ENCODE measurements around the gene HPSE2. TPM values are rescaled to one million over a fixed set of nuclear protein-coding genes. Genes with fewer than 3 reads are reported as not detected.
A peak's percentile ranks its signal among the peaks of the same experiment; 100 is the strongest.

The HPSE2 gene
- total RNA-seq, 1 experiment from 2014 or later: 0.20 TPM

- H2BK15ac ChIP-seq (ENCODE audit: low read depth, low read length): no peak overlapping the region
- no peaks in the 10 kb centered on the region for H3K27me3 ChIP-seq (ENCODE audit: insufficient read depth, low read length)
- no peak overlapping the region for H4K5ac ChIP-seq (ENCODE audit: insufficient read length, low read depth, low read length)
- Mint-ChIP-seq H3K9me3 (no peaks in the 10 kb centered on the region), H3K36me3 (ENCODE audit: insufficient read depth in 1 of 3, low read depth in 3 of 3) (peaks cover 0 to 2% (median 0%) of the 10 kb centered on the region in 3 experiments; a peak in 2 of 7 replicates), H3K4me3 (peak overlapping the region; percentile 14 to 63; a peak in 3 of 5 replicates), H3K27me3 (ENCODE audit: low read depth) (no peaks in the 10 kb centered on the region), H3K27ac (peak overlapping the region; percentile 71 to 96 (median 95)), H3K4me1 (peaks cover 32 to 39% of the 10 kb centered on the region in 2 experiments)
- H2AK5ac ChIP-seq (ENCODE audit: insufficient read length, low read length): no peak overlapping the region
- H3K18ac ChIP-seq (ENCODE audit: insufficient read length, low read depth, low read length): no peak overlapping the region
- H4K8ac ChIP-seq (replicated peaks; ENCODE audit: insufficient read length, low read depth, low read length): no peak overlapping the region
- H2BK20ac ChIP-seq (ENCODE audit: low read depth, low read length, poor library complexity, severe bottlenecking): no peak overlapping the region
- no peak overlapping the region for H3K4ac ChIP-seq (ENCODE audit: low read depth, low read length)
- no peaks in the 10 kb centered on the region for H3K79me1 ChIP-seq (ENCODE audit: insufficient read depth, low read depth, low read length, poor library complexity, severe bottlenecking)
- peaks cover 8% of the 10 kb centered on the region for H3K4me1 ChIP-seq (ENCODE audit: insufficient read depth, low read length)
- no CpG with 5 or more reads among the region's 6 CpGs for WGBS (ENCODE audit: extremely low coverage, insufficient read length, low lambda C conversion rate)
- no peak overlapping the region for H3K9ac ChIP-seq (ENCODE audit: extremely low read depth, insufficient read length, low read length)
- no peaks in the 10 kb centered on the region for H4K20me1 ChIP-seq (ENCODE audit: control insufficient read depth, insufficient read depth, insufficient read length)
- no peaks in the 10 kb centered on the region for H3K23me2 ChIP-seq (ENCODE audit: insufficient read length, low read depth, low read length, poor library complexity, severe bottlenecking)
- H2BK120ac ChIP-seq (ENCODE audit: low read depth, low read length, poor library complexity, severe bottlenecking): no peak overlapping the region
- no peak for TF ChIP-seq CTCF (conservative IDR thresholded peaks at IDR 0.05)
- no peaks in the 10 kb centered on the region for H3K9me3 ChIP-seq (ENCODE audit: control insufficient read depth, low read depth, low read length)
- H3K23ac ChIP-seq (ENCODE audit: insufficient read length, low read depth, low read length): no peak overlapping the region
- H2BK12ac ChIP-seq (ENCODE audit: insufficient read length, low read depth, low read length): no peak overlapping the region
- peak; percentile 50 for DNase-seq
- no peak overlapping the region for H2BK5ac ChIP-seq (ENCODE audit: insufficient read length, low read length)
- no peak overlapping the region for H3T11ph ChIP-seq (ENCODE audit: low read length)
- H3K27ac ChIP-seq (ENCODE audit: insufficient read length, low read depth, low read length): peak overlapping the region; percentile 47
- H3K14ac ChIP-seq (ENCODE audit: insufficient read depth, low read length): no peak overlapping the region
- no peak overlapping the region for H4K91ac ChIP-seq (ENCODE audit: insufficient read length, low read depth, low read length)
- H3K56ac ChIP-seq (ENCODE audit: insufficient read length, low read depth, low read length): no peak overlapping the region
- H3K79me2 ChIP-seq (ENCODE audit: insufficient read depth, low read length): no peaks in the 10 kb centered on the region
- peak overlapping the region; percentile 29 for H3K4me2 ChIP-seq (ENCODE audit: insufficient read depth, insufficient read length, low read length)
- peak overlapping the region; percentile 86 for H2AFZ ChIP-seq (ENCODE audit: low read length)
Measured at GRCh38 chr10:98646998-98647917, 588.4 kb downstream of the HPSE2 start.
